GM21367 (cell line): Measurements from ENCODE around the gene RXRA.

Experiments used
- ATAC-seq: cut with Tn5 transposase; IDR thresholded peaks from one replicate; pipeline ENCODE4 v1.9.1; 2021; ENCODE audit not compliant: unreplicated experiment

The RXRA gene

GRCh38 chr9:134349936-134350335 is 23.7 kb downstream of the RXRA start:
- no peak for ATAC-seq

- ATAC-seq: no peak
These were observed 24.2 kb downstream of the RXRA start for GRCh38 chr9:134350416-134350994.

- no peak for ATAC-seq
These were observed 25.4 kb downstream of the RXRA start for GRCh38 chr9:134351606-134352176.

- ATAC-seq: no peak
These were observed 26.1 kb downstream of the RXRA start for GRCh38 chr9:134352247-134352933.

- no peak for ATAC-seq
These were observed 27.3 kb downstream of the RXRA start for GRCh38 chr9:134353539-134353938.

GRCh38 chr9:134355158-134355557 is 28.9 kb downstream of the RXRA start:
- no peak for ATAC-seq

GRCh38 chr9:134355561-134356279 is 29.5 kb downstream of the RXRA start:
- no peak for ATAC-seq

GRCh38 chr9:134356496-134357470 is 30.5 kb downstream of the RXRA start:
- ATAC-seq: no peak

- ATAC-seq: no peak
These were observed 31.4 kb downstream of the RXRA start for GRCh38 chr9:134357631-134358025.

- no peak for ATAC-seq
These were observed 31.9 kb downstream of the RXRA start for GRCh38 chr9:134358026-134358661.

GRCh38 chr9:134358662-134359319 is 32.5 kb downstream of the RXRA start:
- ATAC-seq: no peak

- ATAC-seq: no peak
These were observed 33.4 kb downstream of the RXRA start for GRCh38 chr9:134359493-134360179.

- no peak for ATAC-seq
These were observed 34.0 kb downstream of the RXRA start for GRCh38 chr9:134360180-134360759.

- ATAC-seq: no peak
These were observed 34.6 kb downstream of the RXRA start for GRCh38 chr9:134360897-134361296.

GRCh38 chr9:134361426-134361825 is 35.2 kb downstream of the RXRA start:
- ATAC-seq: no peak

- ATAC-seq: no peak
These were observed 35.7 kb downstream of the RXRA start for GRCh38 chr9:134361843-134362414.

GRCh38 chr9:134363450-134363849 is 37.2 kb downstream of the RXRA start:
- no peak for ATAC-seq

- ATAC-seq: no peak
These were observed 38.3 kb downstream of the RXRA start for GRCh38 chr9:134364391-134365114.
